ENCODE measurements around the gene RHOD.

Gene RHOD

GRCh38 chr11:67099831-67100324, 43.2 kb downstream of the RHOD start:
- no peak overlapping the region for H3K4me3 ChIP-seq (ENCODE audit: low read length)

GRCh38 chr11:67102664-67103063, 46.0 kb downstream of the RHOD start:
- no peak for TF ChIP-seq ZNF274 (IDR thresholded peaks at IDR 0.05; ENCODE audit: low read depth, low read length)

More at GRCh38 chr11:67099831-67100324, 43.2 kb downstream of the RHOD start:
- no peak for TF ChIP-seq ZNF274 (IDR thresholded peaks at IDR 0.05; ENCODE audit: low read depth, low read length)

GRCh38 chr11:67105964-67106363, 49.3 kb downstream of the RHOD start:
- TF ChIP-seq ZNF274 (IDR thresholded peaks at IDR 0.05; ENCODE audit: low read depth, low read length): no peak
- H3K4me3 ChIP-seq (ENCODE audit: low read length): no peak overlapping the region

More at GRCh38 chr11:67102664-67103063, 46.0 kb downstream of the RHOD start:
- no peak overlapping the region for H3K4me3 ChIP-seq (ENCODE audit: low read length)

- no peak for TF ChIP-seq ZNF274 (IDR thresholded peaks at IDR 0.05; ENCODE audit: low read depth, low read length)
- no peak overlapping the region for H3K4me3 ChIP-seq (ENCODE audit: low read length)
Measured at GRCh38 chr11:67111261-67111660, 54.6 kb downstream of the RHOD start.

GRCh38 chr11:67113231-67113721, 56.6 kb downstream of the RHOD start:
- H3K4me3 ChIP-seq (ENCODE audit: low read length): no peak overlapping the region
- TF ChIP-seq ZNF274 (IDR thresholded peaks at IDR 0.05; ENCODE audit: low read depth, low read length): no peak

- TF ChIP-seq ZNF274 (IDR thresholded peaks at IDR 0.05; ENCODE audit: low read depth, low read length): no peak
- H3K4me3 ChIP-seq (ENCODE audit: low read length): no peak overlapping the region
Measured at GRCh38 chr11:67114275-67114896, 57.7 kb downstream of the RHOD start.

GRCh38 chr11:67116758-67117105, 60.1 kb downstream of the RHOD start:
- no peak overlapping the region for H3K4me3 ChIP-seq (ENCODE audit: low read length)
- TF ChIP-seq ZNF274 (IDR thresholded peaks at IDR 0.05; ENCODE audit: low read depth, low read length): no peak

GRCh38 chr11:67117176-67117575, 60.5 kb downstream of the RHOD start:
- H3K4me3 ChIP-seq (ENCODE audit: low read length): no peak overlapping the region
- TF ChIP-seq ZNF274 (IDR thresholded peaks at IDR 0.05; ENCODE audit: low read depth, low read length): no peak

GRCh38 chr11:67117672-67118180, 61.1 kb downstream of the RHOD start:
- no peak for TF ChIP-seq ZNF274 (IDR thresholded peaks at IDR 0.05; ENCODE audit: low read depth, low read length)
- peak overlapping the region; percentile 57; the same call in 1 of the 2 replicates for H3K4me3 ChIP-seq (ENCODE audit: low read length)

GRCh38 chr11:67118181-67118766, 61.6 kb downstream of the RHOD start:
- TF ChIP-seq ZNF274 (IDR thresholded peaks at IDR 0.05; ENCODE audit: low read depth, low read length): no peak
- H3K4me3 ChIP-seq (ENCODE audit: low read length): peak overlapping the region; percentile 57; the same call in 1 of the 2 replicates

- TF ChIP-seq ZNF274 (IDR thresholded peaks at IDR 0.05; ENCODE audit: low read depth, low read length): no peak
- peak within 1 kb of the TSS; percentile 81 for H3K4me3 ChIP-seq (ENCODE audit: low read length)
Measured at GRCh38 chr11:67118801-67119584, 62.3 kb downstream of the RHOD start, which contains the start of gene KDM2A. Gene KDM2A, plus strand, starts transcription at chr11:67119263. Its CDS starts 2,054 bp downstream, at chr11:67121317.

GRCh38 chr11:67119585-67120391, 63.1 kb downstream of the RHOD start:
- TF ChIP-seq ZNF274 (IDR thresholded peaks at IDR 0.05; ENCODE audit: low read depth, low read length): no peak
- H3K4me3 ChIP-seq (ENCODE audit: low read length): peak overlapping the region; percentile 81

GRCh38 chr11:67120456-67120855, 63.8 kb downstream of the RHOD start:
- TF ChIP-seq ZNF274 (IDR thresholded peaks at IDR 0.05; ENCODE audit: low read depth, low read length): no peak
- H3K4me3 ChIP-seq (ENCODE audit: low read length): peak overlapping the region; percentile 81

All from GM08714 (cell line).